HG03442 (cell line): ENCODE results near the gene PRELID3B.
"Not testable (repeated sequence)": the region's sequence is repeated elsewhere in the genome, so short reads cannot be mapped to it uniquely, and the experiment has no call there.

Experiments used
- ATAC-seq: cut with Tn5 transposase; IDR thresholded peaks from one replicate; pipeline ENCODE4 v1.9.1; 2021; ENCODE audit warnings: mild to moderate bottlenecking, moderate library complexity; ENCODE audit not compliant: unreplicated experiment

Gene PRELID3B

GRCh38 chr20:59050437-59050836 lies 7.9 kb upstream of the PRELID3B start:
- no peak for ATAC-seq

GRCh38 chr20:59048681-59049030 lies 6.1 kb upstream of the PRELID3B start:
- ATAC-seq = no peak

GRCh38 chr20:59047938-59048680 lies 5.5 kb upstream of the PRELID3B start:
- ATAC-seq = no peak

- no peak for ATAC-seq
Measured at GRCh38 chr20:59046862-59047261, 4.3 kb upstream of the PRELID3B start.

- ATAC-seq = no peak
Measured at GRCh38 chr20:59044796-59045195, 2.2 kb upstream of the PRELID3B start.

- ATAC-seq = no peak
Measured at GRCh38 chr20:59044295-59044694, 1.7 kb upstream of the PRELID3B start.

- no peak for ATAC-seq
Measured at GRCh38 chr20:59043698-59044097, 1.1 kb upstream of the PRELID3B start.

GRCh38 chr20:59042796-59043631 lies 428 bp upstream of the PRELID3B start:
- peak; percentile 89 for ATAC-seq

- not testable (repeated sequence) for ATAC-seq
Measured at GRCh38 chr20:59041487-59041886, 1.1 kb downstream of the PRELID3B start.

- no peak for ATAC-seq
Measured at GRCh38 chr20:59040667-59041066, 1.9 kb downstream of the PRELID3B start.

GRCh38 chr20:59039233-59039632 lies 3.4 kb downstream of the PRELID3B start:
- ATAC-seq = no peak

- ATAC-seq = no peak
Measured at GRCh38 chr20:59037386-59037785, 5.2 kb downstream of the PRELID3B start.

- ATAC-seq = no peak
Measured at GRCh38 chr20:59035381-59035780, 7.2 kb downstream of the PRELID3B start.

GRCh38 chr20:59033616-59034165 lies 8.9 kb downstream of the PRELID3B start:
- no peak for ATAC-seq

GRCh38 chr20:59033093-59033492 lies 9.5 kb downstream of the PRELID3B start:
- no peak for ATAC-seq

- no peak for ATAC-seq
Measured at GRCh38 chr20:59032713-59033059, 9.9 kb downstream of the PRELID3B start.

- ATAC-seq = peak; percentile 86
Measured at GRCh38 chr20:59032023-59032712, 10.4 kb downstream of the PRELID3B start, which contains the start of gene ATP5F1E. Gene ATP5F1E (minus strand): TSS chr20:59032335. CDS start chr20:59032251, 84 bp downstream.

GRCh38 chr20:59031564-59032022 lies 11.0 kb downstream of the PRELID3B start:
- ATAC-seq = no peak

- ATAC-seq = no peak
Measured at GRCh38 chr20:59030911-59031563, 11.5 kb downstream of the PRELID3B start.

- ATAC-seq = no peak
Measured at GRCh38 chr20:59028812-59029211, 13.8 kb downstream of the PRELID3B start.
